Globus pallidus (tissue), 1 donor: ENCODE measurements around the gene CLDN17.
A peak's percentile ranks its signal among the peaks of the same experiment; 100 is the strongest.

Experiments
- DNase-seq: peaks from one replicate; pipeline ENCODE4 v3.0.0-alpha.2; 2015; ENCODE audit warnings: low spot score

Gene CLDN17, protein sequence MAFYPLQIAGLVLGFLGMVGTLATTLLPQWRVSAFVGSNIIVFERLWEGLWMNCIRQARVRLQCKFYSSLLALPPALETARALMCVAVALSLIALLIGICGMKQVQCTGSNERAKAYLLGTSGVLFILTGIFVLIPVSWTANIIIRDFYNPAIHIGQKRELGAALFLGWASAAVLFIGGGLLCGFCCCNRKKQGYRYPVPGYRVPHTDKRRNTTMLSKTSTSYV

DNA sequence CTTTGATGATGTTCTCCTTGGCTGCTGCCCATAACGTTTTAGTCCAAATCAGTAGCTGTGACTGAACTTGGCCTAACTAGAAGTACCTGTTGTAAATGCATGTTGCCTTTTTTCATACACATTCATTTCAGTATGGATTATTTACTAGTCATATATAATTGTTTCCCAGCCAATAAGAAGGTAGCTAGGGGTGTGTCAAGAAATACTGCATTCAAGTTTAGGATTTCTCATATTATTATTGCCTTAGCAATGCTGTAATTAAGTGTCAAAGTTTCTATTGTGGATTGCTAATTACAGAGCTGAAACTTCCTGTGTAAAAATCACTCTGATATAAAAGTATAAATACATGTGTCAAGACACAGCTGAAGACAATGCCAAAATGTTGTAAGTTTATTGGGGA, at the start of gene CLDN17:
TSS of gene CLDN17 (minus strand) at position 101 of the 400 bp plus-strand sequence. CDS start 188 bp downstream, outside the sequence.
- DNase-seq: no peak

GRCh38 chr21:30216041-30216723, 49.6 kb upstream of the CLDN17 start, which contains the start of gene CLDN8:
CLDN8 (minus strand) TSS chr21:30216097; CDS start chr21:30215925, 172 bp downstream.
- DNase-seq: no peak

DNA sequence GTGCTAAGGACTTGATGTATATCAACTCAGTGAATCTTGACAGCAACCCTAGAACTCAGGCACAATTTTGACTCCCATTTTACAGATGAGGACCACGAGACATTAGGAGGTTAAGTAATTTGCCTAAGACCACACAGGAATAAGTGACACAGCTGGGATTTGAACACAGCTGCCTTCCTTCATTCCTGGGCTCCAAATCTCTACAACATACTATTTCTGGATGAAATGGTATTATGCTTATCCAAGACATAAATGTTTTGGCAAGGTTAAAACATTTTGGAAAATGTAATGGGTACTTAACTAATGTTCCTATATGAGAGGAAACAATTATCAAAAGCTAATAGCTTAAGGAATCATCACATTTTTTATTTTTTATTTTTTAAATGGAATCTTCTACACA, 44.5 kb upstream of the CLDN17 start:
- DNase-seq: no peak

GRCh38 chr21:30209601-30210000, 43.0 kb upstream of the CLDN17 start:
- no peak for DNase-seq

GRCh38 chr21:30207252-30207579, 40.6 kb upstream of the CLDN17 start:
- no peak for DNase-seq

DNA sequence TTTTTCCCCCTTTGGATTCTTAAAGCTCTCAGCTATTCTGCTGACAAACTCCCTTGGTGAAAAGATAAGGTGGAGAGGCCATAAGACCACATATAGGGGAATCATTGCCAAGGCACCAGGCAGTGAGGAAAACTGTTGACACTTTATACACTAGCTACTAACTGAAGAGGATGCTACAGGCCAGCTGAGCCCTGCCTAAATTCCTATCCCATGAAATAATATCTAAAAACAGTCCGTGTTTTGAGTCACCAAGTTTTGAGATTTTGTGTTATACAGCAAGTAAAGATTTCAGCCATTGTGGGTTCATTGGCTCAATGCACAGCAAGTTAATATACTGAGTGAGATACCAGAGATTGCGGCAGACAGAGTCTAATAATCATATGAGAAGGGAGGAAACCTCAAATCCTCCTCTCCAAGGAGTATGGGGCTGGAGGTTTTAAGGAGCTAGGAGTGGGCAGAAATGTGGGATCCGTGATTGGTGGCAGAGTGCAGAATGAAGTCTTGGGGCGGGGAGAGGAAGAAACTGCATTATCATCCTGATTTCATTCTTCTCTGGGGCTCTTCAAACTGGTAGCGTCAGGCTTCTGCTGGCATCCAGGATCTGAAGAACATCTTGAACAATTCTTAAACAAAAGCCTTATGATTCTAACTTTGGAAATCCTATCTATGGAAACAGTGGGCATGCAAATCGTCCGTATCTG, 40.1 kb upstream of the CLDN17 start:
- DNase-seq: no peak

- DNase-seq: no peak
These were observed 33.4 kb upstream of the CLDN17 start for GRCh38 chr21:30200000-30200399.

GRCh38 chr21:30194701-30195299, 28.2 kb upstream of the CLDN17 start:
- peak; percentile 20 for DNase-seq

DNA sequence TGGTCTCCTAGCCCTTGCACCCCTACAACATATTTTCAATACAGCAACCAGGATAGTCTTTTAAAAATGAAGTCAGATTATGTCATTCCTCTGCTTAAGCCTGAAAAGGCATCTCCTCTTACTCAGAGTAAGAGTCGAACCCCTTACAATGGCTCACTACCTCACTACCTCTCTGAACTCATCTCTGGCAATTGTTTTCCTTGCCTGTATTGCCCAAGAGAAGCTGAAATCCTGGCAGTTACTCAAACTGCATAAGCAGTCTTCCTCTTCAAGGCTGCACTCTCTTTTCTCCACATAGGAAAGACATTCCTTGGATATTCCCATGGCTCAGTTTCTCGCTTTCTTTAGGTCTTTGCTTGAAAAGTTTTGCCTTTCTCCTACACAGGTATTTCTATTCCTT, 26.6 kb upstream of the CLDN17 start:
- no peak for DNase-seq

- DNase-seq: no peak
These were observed 23.9 kb upstream of the CLDN17 start for GRCh38 chr21:30190554-30190953.

DNA sequence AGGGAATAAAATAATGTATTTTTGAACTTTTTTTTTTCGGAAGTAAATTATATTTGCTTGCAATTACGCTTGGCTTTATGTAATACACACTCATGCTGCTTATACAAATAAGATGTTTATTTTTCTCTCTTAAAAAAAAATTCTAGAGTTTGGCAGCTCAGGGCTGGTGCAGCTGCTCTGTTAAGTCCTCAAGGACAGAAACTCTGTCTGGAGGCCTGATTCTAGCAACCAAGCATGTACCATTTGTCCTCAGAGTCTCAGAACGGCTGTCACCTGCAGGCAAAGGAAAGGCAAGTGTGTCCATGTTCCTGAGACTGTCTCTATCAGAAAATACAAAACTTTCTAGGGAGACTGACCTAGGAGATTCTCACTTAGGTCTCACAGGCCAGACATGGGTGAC, 23.2 kb upstream of the CLDN17 start:
- DNase-seq: no peak

DNA sequence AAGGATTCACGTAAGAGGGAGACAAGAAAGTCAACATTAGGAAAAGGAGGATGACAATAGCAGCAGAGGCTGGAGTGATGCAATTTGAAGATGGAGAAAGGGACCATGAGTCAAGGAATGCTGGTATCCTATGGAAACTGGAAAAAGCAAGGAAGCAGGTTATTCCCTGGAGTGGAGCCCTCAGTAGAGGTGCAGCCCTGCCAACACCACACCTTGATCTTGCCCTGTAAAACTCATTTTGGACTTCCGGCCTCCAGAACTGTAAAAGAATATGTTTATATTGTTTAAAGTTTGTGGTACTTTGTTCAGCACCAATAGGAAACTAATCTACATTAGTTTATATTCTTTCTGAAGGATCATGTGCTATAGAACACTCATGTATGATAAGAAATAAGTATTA, 19.6 kb upstream of the CLDN17 start:
- DNase-seq: no peak

GRCh38 chr21:30168086-30168485, 1.5 kb upstream of the CLDN17 start:
- no peak for DNase-seq

GRCh38 chr21:30166171-30166570, 434 bp downstream of the CLDN17 start:
- no peak for DNase-seq

- DNase-seq: no peak
These were observed 1.8 kb downstream of the CLDN17 start for GRCh38 chr21:30164796-30165195.

DNA sequence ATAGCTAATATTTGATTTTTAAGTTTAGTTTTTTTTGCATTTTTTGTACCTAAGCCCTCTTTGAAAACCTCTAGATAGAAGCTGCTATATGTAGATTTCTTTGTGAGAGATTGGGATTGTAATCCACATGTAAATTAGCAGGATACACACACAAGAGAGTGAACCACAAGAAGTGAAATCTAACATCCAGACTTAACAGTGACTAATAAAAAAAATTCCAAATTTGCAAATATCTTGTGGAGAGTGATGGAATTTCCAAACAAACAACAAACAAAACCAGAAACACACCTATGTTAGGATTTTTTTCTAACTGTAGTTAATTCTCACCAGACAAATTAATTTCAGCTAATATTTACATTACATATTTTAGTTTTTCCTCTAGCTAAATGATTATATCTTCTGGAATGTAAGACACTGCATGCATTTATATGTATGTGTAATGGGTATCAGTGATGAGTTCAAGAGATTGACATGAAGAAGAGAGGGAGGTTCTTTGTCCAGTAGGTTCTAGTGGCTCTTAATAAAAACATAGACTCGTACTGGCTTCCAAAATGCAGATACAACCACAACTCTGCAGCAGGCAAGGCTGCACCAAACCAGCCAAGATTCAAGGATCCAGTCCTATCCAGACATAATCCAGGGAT, 12.8 kb downstream of the CLDN17 start:
- DNase-seq: no peak

GRCh38 chr21:30152792-30153191, 13.8 kb downstream of the CLDN17 start:
- no peak for DNase-seq

GRCh38 chr21:30148906-30149305, 17.7 kb downstream of the CLDN17 start:
- no peak for DNase-seq

DNA sequence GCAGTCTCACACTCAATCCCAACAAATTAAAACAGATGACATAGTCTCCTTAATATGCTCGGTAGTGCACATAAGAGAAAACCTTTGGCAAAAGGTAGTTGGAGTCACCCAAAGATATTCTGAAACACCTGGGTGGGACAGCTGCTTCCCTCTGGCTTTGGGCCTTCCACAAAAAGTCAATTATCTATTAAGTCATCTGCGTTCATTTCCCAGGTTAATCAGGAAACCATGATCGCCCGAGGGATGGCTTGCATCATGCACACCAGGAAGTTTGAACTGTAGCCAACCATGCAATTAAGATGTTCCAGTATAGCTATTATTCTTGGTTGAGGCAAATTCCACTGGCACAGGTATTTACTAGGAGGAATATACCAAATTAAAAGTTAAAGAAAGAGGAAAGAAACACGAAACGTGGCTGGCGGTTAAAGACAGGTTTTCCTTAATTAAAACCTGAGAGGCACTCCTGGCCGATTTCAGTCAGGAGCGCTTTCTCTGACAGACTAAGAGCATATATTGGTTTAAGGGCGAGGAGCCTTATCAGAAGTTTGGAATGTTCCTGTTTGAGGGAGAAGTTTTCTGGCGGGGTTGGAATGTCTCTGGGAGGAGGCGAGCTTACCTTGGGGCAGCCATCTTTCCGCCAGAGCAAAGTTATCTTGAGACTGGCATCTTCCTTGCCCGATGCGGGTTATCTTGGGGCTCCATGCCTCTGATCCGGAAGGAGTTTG, 19.9 kb downstream of the CLDN17 start:
- no peak for DNase-seq

- DNase-seq: no peak
These were observed 28.1 kb downstream of the CLDN17 start for GRCh38 chr21:30138483-30138882.

- no peak for DNase-seq
These were observed 37.4 kb downstream of the CLDN17 start for GRCh38 chr21:30129246-30129645.

- no peak for DNase-seq
These were observed 40.0 kb downstream of the CLDN17 start for GRCh38 chr21:30126576-30126975.
